ENCODE data around the gene B3GALT2. TPM values are rescaled to one million over a fixed set of nuclear protein-coding genes. Genes with fewer than 3 reads are reported as not detected.
A peak's percentile ranks its signal among the peaks of the same experiment; 100 is the strongest.

B3GALT2 gene
- total and polyA plus RNA-seq, 10 of the 15 experiments (the other 5 are each of a cell fraction or from before 2014, with no cell fraction given), result 0.10 to 0.25 (median 0.14) TPM; not detected in 7

DNA sequence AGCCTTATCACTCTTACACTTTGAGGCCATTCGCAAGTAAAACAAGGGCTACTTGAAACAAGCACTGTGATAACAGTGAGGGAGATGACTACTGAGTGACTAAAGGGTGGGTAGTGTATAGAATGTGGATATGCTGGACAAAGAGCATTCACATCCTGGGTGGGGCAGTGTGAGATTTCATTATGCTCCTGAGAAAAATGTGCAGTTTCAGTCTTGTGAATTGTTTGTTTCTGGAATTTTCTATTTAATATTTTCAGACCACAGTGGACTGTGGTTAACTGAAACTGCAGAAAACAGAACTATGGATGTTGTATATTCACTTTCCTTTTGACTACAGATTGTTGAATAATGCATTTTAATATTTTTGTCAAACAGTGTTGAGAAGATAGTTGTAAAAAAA, 25.1 kb upstream of the B3GALT2 start (continued):
- TF ChIP-seq SMAD5 (IDR thresholded peaks at IDR 0.05; ENCODE audit: low read depth) (no peak), GATAD2B (conservative IDR thresholded peaks at IDR 0.05; ENCODE audit: low read depth) (no peak), BRCA1 (IDR thresholded peaks at IDR 0.05; ENCODE audit: low read depth, low read length) (no peak), JUNB (IDR thresholded peaks at IDR 0.05) (peak; percentile 81), BCL11A (IDR thresholded peaks at IDR 0.05; ENCODE audit: low read depth, low read length) (0 out of 2 replicates have a peak, but pooled peaks have one; percentile 21), SP1 (IDR thresholded peaks at IDR 0.05; ENCODE audit: low read depth, low read length) (no peak), IKZF2 (IDR thresholded peaks at IDR 0.05) (peak; percentile 52 to 57; a peak in 2 of 4 replicates), RELB (IDR thresholded peaks at IDR 0.05; ENCODE audit: low read depth) (peak; percentile 50; the same call in 1 of the 2 replicates)

DNA sequence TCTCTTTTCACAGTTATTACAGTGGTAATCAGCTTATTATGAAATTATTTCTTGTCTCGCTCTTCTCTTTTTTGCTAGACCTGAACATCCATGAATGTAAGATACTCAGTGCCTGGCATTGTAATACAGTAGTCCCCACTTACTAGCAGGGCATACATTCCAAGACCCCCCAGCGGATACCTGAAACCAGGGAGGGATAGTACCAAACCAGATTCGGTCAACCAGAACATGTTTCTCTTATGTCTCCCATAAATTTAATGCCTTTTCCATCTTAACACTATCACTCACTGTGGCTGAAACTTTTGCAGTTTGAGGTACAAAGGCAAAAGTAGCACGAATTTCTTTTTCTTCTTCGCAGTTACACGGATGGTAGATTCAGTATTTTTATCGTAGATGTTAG, 24.6 kb upstream of the B3GALT2 start:
- WGBS (ENCODE audit: insufficient coverage, insufficient replicate concordance, low lambda C conversion rate, missing lambda C conversion rate), result 98% methylated on average over 7 of the region's 7 CpGs
- Histone ChIP-seq H3K4me1 (ENCODE audit: control insufficient read depth, insufficient read depth, low read length) (peaks cover 13% of the 10 kb centered on the region), H3K9me3 (replicated peaks; ENCODE audit: control insufficient read depth, insufficient read depth, low read length) (peaks cover 3% of the 10 kb centered on the region; the same call in 2 of the 3 replicates), H3K79me2 (ENCODE audit: control insufficient read depth, insufficient read depth, low read length) (no peaks in the 10 kb centered on the region; the same call in 1 of the 2 replicates), H4K20me1 (ENCODE audit: control insufficient read depth, insufficient read depth) (no peaks in the 10 kb centered on the region), H2AFZ (ENCODE audit: control insufficient read depth, low read depth, low read length) (no peak overlapping the region), H3K27ac (ENCODE audit: control insufficient read depth, insufficient read depth) (no peak overlapping the region), H3K9ac (ENCODE audit: control insufficient read depth, insufficient read depth, low read length) (no peak overlapping the region), H3K27me3 (replicated peaks in 1 of 2; ENCODE audit: control insufficient read depth in 2 of 2, insufficient read depth in 2 of 2, low read length in 1 of 2) (no peaks in the 10 kb centered on the region), H3K4me2 (ENCODE audit: control insufficient read depth, insufficient read depth) (no peak overlapping the region; the same call in 1 of the 2 replicates), H3K36me3 (ENCODE audit: control insufficient read depth in 2 of 2, insufficient read depth in 2 of 2, low read length in 1 of 2) (no peaks in the 10 kb centered on the region; a peak in 2 of 4 replicates), H3K4me3 (no peak overlapping the region)
- TF ChIP-seq DPF2 (IDR thresholded peaks at IDR 0.05), result no peak
- FAIRE-seq (no peak), ATAC-seq (no peak), DNase-seq (ENCODE audit: low read depth, low spot score) (no peak)
- SMC1A ChIA-PET (ENCODE audit: uncharacterized antibody, unreplicated experiment), result interaction anchor here (1.2 to 1.4 kb wide), 2 partner anchors 23 to 25 kb away, joined by 4 read pairs; partner anchors contain the start of gene B3GALT2
- RAD21 ChIA-PET (ENCODE audit: unreplicated experiment), result no interaction called here
- no TSS peak for BruUV-seq (replicated peaks)
- CTCF ChIA-PET, result interaction anchor here (1.4 kb wide), 1 partner anchor 127 kb away, joined by 4 read pairs; no protein-coding TSS in a partner anchor
- intact Hi-C loops (cut with micrococcal nuclease; ENCODE audit: unreplicated experiment) (no loop called here), in situ Hi-C loops (cut with MboI) (no loop called here)
- POLR2A ChIA-PET, result no interaction called here

All from GM12878 (cell line).